Hepatocyte (in vitro differentiated cells): ENCODE measurements around the gene APOM. TPM values are rescaled to one million over a fixed set of nuclear protein-coding genes. Genes with fewer than 3 reads are reported as not detected.

Experiments
- DNase-seq: peaks from one replicate; pipeline ENCODE4 v3.0.0-alpha.2; 2016; ENCODE audit warnings: low spot score
- H2AFZ ChIP-seq: fragments of 200-600 bp; sonication (generic); 2 replicates; pipeline ENCODE4 v1.6.0; 2016; ENCODE audit warnings: antibody characterized with exemption, mild to moderate bottlenecking
- H3K27ac ChIP-seq: fragments of 200-600 bp; sonication (generic); 2 replicates; pipeline ENCODE4 v1.5.1; 2016; ENCODE audit warnings: mild to moderate bottlenecking
- H3K27me3 ChIP-seq: fragments of 200-600 bp; sonication (generic); 2 replicates; pipeline ENCODE4 v1.6.1; 2016
- H3K36me3 ChIP-seq: fragments of 200-600 bp; sonication (generic); replicated peaks from 2 replicates; pipeline ENCODE4 v1.5.1; 2016; ENCODE audit warnings: low read depth; ENCODE audit not compliant: insufficient read depth
- H3K4me1 ChIP-seq: fragments of 200-600 bp; sonication (generic); 2 replicates; pipeline ENCODE4 v1.5.1; 2016; ENCODE audit warnings: mild to moderate bottlenecking, moderate library complexity; ENCODE audit not compliant: insufficient read depth
- H3K4me2 ChIP-seq: fragments of 200-600 bp; sonication (generic); 2 replicates; pipeline ENCODE4 v1.6.0; 2016
- H3K4me3 ChIP-seq: fragments of 200-600 bp; sonication (generic); 2 replicates; pipeline ENCODE4 v1.5.1; 2016; ENCODE audit warnings: mild to moderate bottlenecking
- H3K79me2 ChIP-seq: fragments of 200-600 bp; sonication (generic); 2 replicates; pipeline ENCODE4 v1.6.0; 2017; ENCODE audit warnings: mild to moderate bottlenecking
- H3K9me2 ChIP-seq: fragments of 200-600 bp; sonication (generic); replicated peaks from 2 replicates; pipeline ENCODE4 v1.6.0; 2017; ENCODE audit warnings: mild to moderate bottlenecking; ENCODE audit not compliant: insufficient read depth
- H3K9me3 ChIP-seq: fragments of 200-600 bp; sonication (generic); 2 replicates; pipeline ENCODE4 v1.5.1; 2016; ENCODE audit warnings: low read depth, mild to moderate bottlenecking
- H4K20me1 ChIP-seq: fragments of 200-600 bp; sonication (generic); 2 replicates; pipeline ENCODE4 v1.6.0; 2016; ENCODE audit warnings: mild to moderate bottlenecking; ENCODE audit not compliant: insufficient read depth, poor library complexity, severe bottlenecking
- EZH2 ChIP-seq: fragments of 200-600 bp; sonication (generic); IDR thresholded peaks from 2 replicates; pipeline ENCODE4 v1.6.1; 2016; ENCODE audit warnings: antibody characterized with exemption, mild to moderate bottlenecking, borderline replicate concordance
- EZH2phosphoT487 ChIP-seq: fragments of 200-600 bp; sonication (generic); IDR thresholded peaks from one replicate; pipeline ENCODE4 v1.6.1; 2018; ENCODE audit warnings: antibody characterized with exemption, mild to moderate bottlenecking, low read depth, moderate library complexity; ENCODE audit not compliant: unreplicated experiment, severe bottlenecking
- WGBS: methylation state at CpG from one replicate; pipeline ENCODE4 v1.1.6; 2016; ENCODE audit warnings: low lambda C conversion rate; ENCODE audit errors: missing lambda C conversion rate; 5-methylcytosine and 5-hydroxymethylcytosine counted together
- polyA plus RNA-seq: library from polyadenylated mRNA; unstranded; fragments of >200 nt; fragmentation: Nextera tagmentation; extraction: Ambion mirVana; gene quantifications from 2 replicates; pipeline ENCODE4 v1.2.1, GENCODE V29; 2016
- total RNA-seq: library from RNA; depleted of rRNA; stranded (reverse); fragments of >200 nt; gene quantifications from 2 replicates; pipeline ENCODE4 v1.2.3, GENCODE V29; 2014
- TF ChIP-seq, protein P1 (sequence below): fragments of 200-600 bp; sonication (generic); IDR thresholded peaks from 2 replicates; pipeline ENCODE4 v1.5.1; 2016; ENCODE audit warnings: antibody characterized with exemption, mild to moderate bottlenecking; ENCODE audit not compliant: poor library complexity

APOM gene
- total and polyA plus RNA-seq, 2 experiments from 2014 or later, result 9.3 to 40.7 TPM

DNA sequence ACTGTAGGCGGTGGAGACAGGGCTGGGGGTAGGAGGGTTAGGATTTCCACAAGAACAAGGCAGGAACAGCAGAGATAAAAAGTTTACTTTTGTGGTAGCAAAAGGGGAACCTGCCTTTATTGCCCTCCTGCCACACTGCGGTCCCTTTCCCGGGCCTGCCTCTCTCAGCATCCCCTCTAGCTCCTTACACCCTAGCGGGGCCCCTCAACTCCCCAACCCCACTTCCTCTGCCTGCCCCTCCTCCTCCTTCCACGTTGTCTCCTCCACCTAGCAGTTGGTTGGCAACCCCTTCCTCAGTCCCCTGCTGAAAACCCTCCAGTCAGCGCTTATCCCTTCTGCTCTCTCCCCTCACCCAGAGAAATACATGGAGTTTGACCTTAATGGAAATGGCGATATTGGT, 39.9 kb upstream of the APOM start:
- Histone ChIP-seq H3K9me2 (no peaks in the 10 kb centered on the region), H3K4me2 (no peak overlapping the region), H3K36me3 (no peaks in the 10 kb centered on the region), H3K27ac (peak overlapping the region; percentile 76), H3K4me1 (peaks cover 11% of the 10 kb centered on the region), H3K79me2 (no peaks in the 10 kb centered on the region), H2AFZ (no peak overlapping the region), H3K4me3 (no peak overlapping the region), H3K27me3 (no peaks in the 10 kb centered on the region), H3K9me3 (no peaks in the 10 kb centered on the region), H4K20me1 (no peaks in the 10 kb centered on the region)
- peak; percentile 17 for DNase-seq
- 65% methylated on average over 7 of the region's 7 CpGs for WGBS
- TF ChIP-seq EZH2phosphoT487, result no peak
- TF ChIP-seq, protein P1, sequence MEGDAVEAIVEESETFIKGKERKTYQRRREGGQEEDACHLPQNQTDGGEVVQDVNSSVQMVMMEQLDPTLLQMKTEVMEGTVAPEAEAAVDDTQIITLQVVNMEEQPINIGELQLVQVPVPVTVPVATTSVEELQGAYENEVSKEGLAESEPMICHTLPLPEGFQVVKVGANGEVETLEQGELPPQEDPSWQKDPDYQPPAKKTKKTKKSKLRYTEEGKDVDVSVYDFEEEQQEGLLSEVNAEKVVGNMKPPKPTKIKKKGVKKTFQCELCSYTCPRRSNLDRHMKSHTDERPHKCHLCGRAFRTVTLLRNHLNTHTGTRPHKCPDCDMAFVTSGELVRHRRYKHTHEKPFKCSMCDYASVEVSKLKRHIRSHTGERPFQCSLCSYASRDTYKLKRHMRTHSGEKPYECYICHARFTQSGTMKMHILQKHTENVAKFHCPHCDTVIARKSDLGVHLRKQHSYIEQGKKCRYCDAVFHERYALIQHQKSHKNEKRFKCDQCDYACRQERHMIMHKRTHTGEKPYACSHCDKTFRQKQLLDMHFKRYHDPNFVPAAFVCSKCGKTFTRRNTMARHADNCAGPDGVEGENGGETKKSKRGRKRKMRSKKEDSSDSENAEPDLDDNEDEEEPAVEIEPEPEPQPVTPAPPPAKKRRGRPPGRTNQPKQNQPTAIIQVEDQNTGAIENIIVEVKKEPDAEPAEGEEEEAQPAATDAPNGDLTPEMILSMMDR, result no peak
- TF ChIP-seq EZH2, result no peak

- DNase-seq, result no peak
- no peak overlapping the region for H3K27ac ChIP-seq
- peaks cover 11% of the 10 kb centered on the region for H3K4me1 ChIP-seq
- peaks cover 6% of the 10 kb centered on the region for H4K20me1 ChIP-seq
- no peaks in the 10 kb centered on the region for H3K36me3 ChIP-seq
- H3K4me3 ChIP-seq, result no peak overlapping the region
- H3K79me2 ChIP-seq, result peaks cover 12% of the 10 kb centered on the region
- WGBS, result 88% methylated on average over 2 of the region's 2 CpGs
- no peak for TF ChIP-seq EZH2phosphoT487
- TF ChIP-seq, protein P1, result no peak
- TF ChIP-seq EZH2, result no peak
- H3K27me3 ChIP-seq, result no peaks in the 10 kb centered on the region
- H3K9me3 ChIP-seq, result no peaks in the 10 kb centered on the region
- H3K4me2 ChIP-seq, result no peak overlapping the region
- H3K9me2 ChIP-seq, result no peaks in the 10 kb centered on the region
- H2AFZ ChIP-seq, result no peak overlapping the region
These were observed 38.7 kb upstream of the APOM start for GRCh38 chr6:31617010-31617409.

GRCh38 chr6:31619805-31620585, 35.7 kb upstream of the APOM start:
- Histone ChIP-seq H3K36me3 (no peaks in the 10 kb centered on the region), H3K4me2 (peak overlapping the region; percentile 69), H3K27me3 (no peaks in the 10 kb centered on the region), H4K20me1 (peaks cover 26% of the 10 kb centered on the region), H3K9me2 (no peaks in the 10 kb centered on the region), H3K4me1 (peaks cover 15% of the 10 kb centered on the region), H3K4me3 (peak overlapping the region; percentile 5), H3K9me3 (no peaks in the 10 kb centered on the region), H2AFZ (peak overlapping the region; percentile 37), H3K79me2 (peaks cover 38% of the 10 kb centered on the region), H3K27ac (peak overlapping the region; percentile 90)
- TF ChIP-seq, protein P1, result no peak
- TF ChIP-seq EZH2 (no peak), EZH2phosphoT487 (no peak)
- WGBS, result 1% methylated on average over 47 of the region's 50 CpGs
- peak; percentile 99 for DNase-seq
